CD8-positive, alpha-beta memory T cell (primary cell): Measurements from ENCODE around the gene ZGLP1. TPM values are rescaled to one million over a fixed set of nuclear protein-coding genes. Genes with fewer than 3 reads are reported as not detected.
A peak's percentile ranks its signal among the peaks of the same experiment; 100 is the strongest.

Source experiments
- CTCF ChIA-PET: fragments of 350-600 bp; sonication (Branson Sonifier 250); formaldehyde crosslinking; loops from one replicate; lab custom pipeline; 2021; ENCODE audit warnings: antibody characterized with exemption; lab: Charles Lee
- POLR2A ChIA-PET: fragments of 350-600 bp; sonication (Branson Sonifier 250); formaldehyde crosslinking; loops from one replicate; lab custom pipeline; 2021; ENCODE audit warnings: antibody characterized with exemption; lab: Charles Lee
- DNase-seq, 5 donors: peaks; one replicate each; pipeline versions ENCODE4 v3.0.0 to v3.0.0-alpha.2; 2020 to 2022; ENCODE audit warnings: mixed read lengths in 1 of 5
- H3K27ac ChIP-seq: one replicate; pipeline ENCODE4 v1.7.0; 2013; ENCODE audit warnings: low read depth, mild to moderate bottlenecking, low read length, moderate library complexity
- H3K27me3 ChIP-seq: 2 replicates; pipeline ENCODE4 v1.7.0; 2013; ENCODE audit warnings: low read length, mild to moderate bottlenecking; ENCODE audit not compliant: insufficient read depth, poor library complexity, severe bottlenecking
- H3K36me3 ChIP-seq: 2 replicates; pipeline ENCODE4 v1.7.0; 2013; ENCODE audit warnings: mild to moderate bottlenecking, low read length, moderate library complexity; ENCODE audit not compliant: insufficient read depth
- H3K4me1 ChIP-seq: 2 replicates; pipeline ENCODE4 v1.7.0; 2013; ENCODE audit warnings: mild to moderate bottlenecking, low read length, moderate library complexity; ENCODE audit not compliant: insufficient read depth
- H3K4me3 ChIP-seq: 2 replicates; pipeline ENCODE4 v1.7.0; 2013; ENCODE audit warnings: mild to moderate bottlenecking, low read length
- H3K9me3 ChIP-seq: 2 replicates; pipeline ENCODE4 v1.7.0; 2013; ENCODE audit warnings: mild to moderate bottlenecking, low read length
- H3K27ac Mint-ChIP-seq, 8 donors: one replicate each; pipeline ENCODE4 v1.8.0; 2020 to 2021; ENCODE audit warnings: mixed read lengths in 8 of 8, mild to moderate bottlenecking in 6 of 8, inconsistent platforms in 3 of 8, moderate library complexity in 3 of 8
- H3K27me3 Mint-ChIP-seq, 2 donors: one replicate each; pipeline ENCODE4 v1.8.0; 2020 to 2021; ENCODE audit warnings: mixed read lengths in 2 of 2, mild to moderate bottlenecking in 1 of 2, moderate library complexity in 1 of 2
- H3K36me3 Mint-ChIP-seq, 3 donors: one replicate each; pipeline ENCODE4 v1.8.0; 2020 to 2021; ENCODE audit warnings: mixed read lengths in 3 of 3, inconsistent platforms in 1 of 3, mild to moderate bottlenecking in 1 of 3
- H3K4me1 Mint-ChIP-seq, 3 donors: one replicate each; pipeline ENCODE4 v1.8.0; 2020 to 2021; ENCODE audit warnings: mixed read lengths in 3 of 3, inconsistent platforms in 1 of 3, mild to moderate bottlenecking in 1 of 3
- H3K4me3 Mint-ChIP-seq, 7 donors: one replicate each; pipeline ENCODE4 v1.8.0; 2020 to 2021; ENCODE audit warnings: mixed read lengths in 7 of 7, mild to moderate bottlenecking in 6 of 7, moderate library complexity in 4 of 7, inconsistent platforms in 2 of 7
- H3K9me3 Mint-ChIP-seq, 5 donors: one replicate each; pipeline ENCODE4 v1.8.0; 2020 to 2022; ENCODE audit warnings: mixed read lengths in 5 of 5, mild to moderate bottlenecking in 3 of 5, moderate library complexity in 2 of 5, inconsistent platforms in 1 of 5
- polyA plus RNA-seq: library from polyadenylated mRNA; unstranded; fragments of 300-500 nt; fragmentation: Illumina TruSeq; gene quantifications from one replicate; pipeline ENCODE4 v1.2.3, GENCODE V29; 2021
- total RNA-seq, 2 experiments: library from RNA; stranded (reverse); gene quantifications; one replicate each; pipeline ENCODE4 v1.2.3, GENCODE V29; 2021

Gene ZGLP1
- total and polyA plus RNA-seq, 3 experiments from 2014 or later: 0.56 to 7.3 (median 5.6) TPM

DNA sequence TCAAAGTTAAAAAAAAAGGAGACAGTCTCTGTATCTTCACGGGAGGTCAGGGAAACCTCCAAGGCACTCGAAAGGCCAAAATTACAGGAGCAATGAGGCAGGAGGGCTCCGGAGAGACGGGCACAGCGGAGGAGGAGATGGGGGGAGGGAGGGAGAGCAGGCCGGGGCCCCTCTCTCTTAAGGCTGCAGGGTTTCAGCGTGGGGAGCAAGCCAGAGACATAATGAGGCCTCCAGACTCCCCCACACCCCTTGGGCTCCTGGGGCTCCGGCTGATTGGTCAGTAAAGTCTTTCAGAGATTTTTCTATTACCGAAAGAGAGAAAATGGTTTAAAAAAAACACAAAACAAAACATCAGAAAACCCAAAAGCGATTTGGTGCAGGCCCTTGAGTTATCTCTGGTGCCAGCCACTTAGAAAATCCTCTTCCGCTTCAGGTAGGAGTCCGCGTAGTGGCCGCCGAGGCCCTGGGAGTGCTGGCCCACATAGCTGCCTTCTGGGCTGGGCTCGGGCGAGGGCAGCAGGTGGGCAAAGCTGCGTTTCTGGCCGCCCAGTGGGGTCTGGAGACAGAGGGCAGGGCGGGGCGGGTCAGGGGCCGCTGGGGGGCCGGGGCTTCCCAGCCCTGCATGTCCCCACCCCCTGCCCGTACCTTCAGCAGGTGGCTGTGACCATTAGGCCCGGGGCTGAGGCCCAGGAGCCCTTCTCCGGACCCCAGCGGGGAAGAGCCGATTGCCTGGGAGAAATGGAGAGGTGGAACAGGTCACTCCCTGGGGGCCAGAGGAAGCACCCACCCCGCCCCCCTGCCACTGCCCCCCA, 7.6 kb upstream of the ZGLP1 start:
- CTCF ChIA-PET: interaction anchor here (0.6 to 1.8 kb wide), 3 partner anchors 8 to 58 kb away, joined by 3 to 4 read pairs (median 3); partner anchors contain the start of gene RAVER1
- Mint-ChIP-seq H3K27ac (peak overlapping the region in 1 of 8 donors; percentile 17), H3K4me3 (peak overlapping the region in 3 of 7 donors; percentile 37 to 70 (median 43)), H3K27me3 (no peaks in the 10 kb centered on the region), H3K36me3 (peaks cover 4 to 53% (median 4%) of the 10 kb centered on the region in 3 donors), H3K9me3 (no peaks in the 10 kb centered on the region), H3K4me1 (peaks cover 14 to 20% (median 19%) of the 10 kb centered on the region in 3 donors)
- Histone ChIP-seq H3K27ac (no peak overlapping the region), H3K9me3 (no peaks in the 10 kb centered on the region), H3K4me3 (no peak overlapping the region), H3K4me1 (peaks cover 4% of the 10 kb centered on the region), H3K27me3 (no peaks in the 10 kb centered on the region), H3K36me3 (peaks cover 24% of the 10 kb centered on the region)
- POLR2A ChIA-PET: no interaction called here
- no peak for DNase-seq

DNA sequence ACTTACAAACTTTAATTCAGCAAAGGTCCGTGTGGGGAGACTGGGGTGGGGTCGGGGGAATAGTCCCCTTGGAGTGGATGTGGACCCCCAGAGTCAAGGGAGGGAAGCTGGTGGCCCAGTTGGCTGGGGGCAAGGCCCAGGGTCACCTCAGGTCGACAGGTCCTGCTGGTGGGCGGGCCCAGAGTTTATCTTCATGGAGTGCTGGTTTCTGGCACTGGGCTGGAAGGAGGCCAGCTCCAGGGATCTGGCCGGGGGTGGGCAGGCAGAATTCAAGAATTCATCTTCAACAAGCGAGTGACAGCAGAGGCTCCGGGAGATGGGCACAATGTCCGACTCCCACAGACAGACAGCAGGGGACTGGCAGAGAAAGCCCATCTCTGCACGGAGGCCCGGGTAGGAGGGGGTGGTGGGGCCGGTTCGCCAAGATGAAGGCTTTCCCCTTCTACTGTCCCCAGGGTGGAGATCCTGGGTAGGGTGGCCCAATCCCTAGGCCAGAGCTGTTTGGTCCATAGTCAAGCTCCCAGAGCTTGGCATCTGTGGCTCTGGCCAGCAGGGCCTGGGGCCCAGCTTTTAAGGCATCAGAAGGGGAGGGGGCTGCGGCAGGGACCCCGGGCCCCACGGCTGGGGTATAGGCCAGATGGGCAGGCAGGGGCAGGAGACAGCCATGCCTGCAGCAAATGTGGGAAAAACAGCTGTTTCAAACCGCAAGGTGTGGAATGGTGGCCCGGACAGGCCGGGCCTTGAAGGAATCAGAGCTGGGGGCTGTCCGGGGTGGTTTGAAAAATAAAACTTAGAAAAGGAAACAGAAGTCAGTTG, 6.8 kb upstream of the ZGLP1 start:
- Mint-ChIP-seq H3K4me1 (peaks cover 12 to 20% (median 19%) of the 10 kb centered on the region in 3 donors), H3K4me3 (peak overlapping the region; percentile 43 to 94 (median 87)), H3K9me3 (no peaks in the 10 kb centered on the region), H3K27me3 (no peaks in the 10 kb centered on the region), H3K27ac (peak overlapping the region; percentile 47 to 95 (median 88)), H3K36me3 (peaks cover 0 to 45% (median 0%) of the 10 kb centered on the region in 3 donors)
- CTCF ChIA-PET: interaction anchor here (0.6 to 1.8 kb wide), 3 partner anchors 9 to 204 kb away, joined by 3 to 4 read pairs (median 3); no protein-coding TSS in a partner anchor
- H3K27me3 ChIP-seq: no peaks in the 10 kb centered on the region
- peaks cover 16% of the 10 kb centered on the region for H3K36me3 ChIP-seq
- H3K9me3 ChIP-seq: no peaks in the 10 kb centered on the region
- peaks cover 4% of the 10 kb centered on the region for H3K4me1 ChIP-seq
- peak overlapping the region; percentile 74 for H3K4me3 ChIP-seq
- peak overlapping the region; percentile 27 for H3K27ac ChIP-seq
- POLR2A ChIA-PET: no interaction called here
- no peak for DNase-seq

DNA sequence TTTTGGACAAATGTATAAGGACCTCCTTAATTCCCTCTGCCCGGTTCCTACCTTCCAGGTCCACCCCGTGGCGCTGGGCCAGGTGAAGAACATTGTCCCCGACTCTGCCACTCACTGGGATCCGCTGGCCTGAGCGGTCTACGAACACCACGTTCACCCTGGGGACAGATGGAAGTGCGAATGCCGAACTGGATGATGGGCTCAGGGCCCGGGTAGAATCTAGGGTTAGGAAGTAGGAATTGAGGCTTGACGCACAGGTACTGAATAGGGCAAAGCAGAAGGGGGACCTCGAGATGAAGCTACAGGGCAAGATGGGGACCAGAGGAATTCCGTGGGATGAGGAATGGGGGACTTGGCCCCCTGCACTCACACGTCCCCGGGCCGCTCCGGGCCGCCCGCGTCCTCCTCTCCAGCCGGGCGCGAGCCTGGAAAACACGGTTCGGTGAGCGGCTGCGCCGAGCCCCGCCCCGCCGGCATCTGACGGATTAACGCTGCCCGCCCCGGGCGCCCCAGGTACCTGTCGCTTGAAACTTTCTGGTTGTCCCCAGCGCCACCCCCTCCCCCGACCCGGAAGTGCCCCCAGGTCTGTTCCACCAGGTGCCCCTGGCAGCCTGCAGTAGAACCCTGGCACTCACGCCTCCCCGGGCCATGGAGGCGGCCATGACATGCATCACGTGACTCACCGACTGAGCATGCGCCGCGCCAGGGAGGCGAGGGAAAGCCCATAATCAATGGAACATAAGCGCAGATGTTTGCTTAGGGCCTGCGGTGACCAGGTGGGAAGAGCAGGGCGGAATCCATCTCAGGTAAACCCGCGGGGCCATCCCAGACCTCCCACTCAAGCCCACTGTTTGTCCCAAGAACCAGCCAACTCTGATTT, 6.0 kb upstream of the ZGLP1 start, which contains the start of gene FDX2:
Gene FDX2 (minus strand): TSS at position 681 of the 880 bp plus-strand sequence. CDS start 19 bp downstream, at position 662.
- ChIA-PET CTCF (no interaction called here), POLR2A (no interaction called here)
- Mint-ChIP-seq H3K4me3 (peak within 1 kb of the TSS; percentile 43 to 94 (median 87)), H3K27me3 (no peaks in the 10 kb centered on the region), H3K4me1 (peaks cover 12 to 20% (median 19%) of the 10 kb centered on the region in 3 donors), H3K9me3 (no peaks in the 10 kb centered on the region), H3K27ac (peak within 1 kb of the TSS; percentile 47 to 95 (median 88)), H3K36me3 (peaks cover 0 to 46% (median 0%) of the 10 kb centered on the region in 3 donors)
- H3K36me3 ChIP-seq: peaks cover 16% of the 10 kb centered on the region
- peak; percentile 81 to 93 (median 90) for DNase-seq
- H3K4me1 ChIP-seq: peaks cover 4% of the 10 kb centered on the region
- no peaks in the 10 kb centered on the region for H3K27me3 ChIP-seq
- H3K9me3 ChIP-seq: no peaks in the 10 kb centered on the region
- H3K4me3 ChIP-seq: peak within 1 kb of the TSS; percentile 74
- peak within 1 kb of the TSS; percentile 33 for H3K27ac ChIP-seq

DNA sequence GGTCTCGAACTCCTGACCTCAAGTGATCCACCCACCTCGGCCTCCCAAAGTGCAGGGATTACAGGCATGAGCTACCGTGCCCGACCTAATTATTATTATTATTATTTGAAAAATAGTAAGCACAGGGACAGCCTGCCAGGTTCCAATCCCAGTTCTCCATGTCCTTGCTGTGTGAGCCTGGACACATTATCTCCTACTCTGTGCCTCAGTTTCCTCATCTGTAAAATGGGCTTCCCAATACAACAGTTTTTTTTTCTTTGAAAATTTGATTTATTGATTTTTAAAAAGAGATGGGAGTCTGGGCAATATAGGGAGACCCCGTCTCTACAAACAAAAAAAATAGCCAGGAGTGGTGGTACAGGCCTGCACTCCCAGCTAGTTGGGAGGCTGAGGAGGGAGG, 3.3 kb downstream of the ZGLP1 start:
- POLR2A ChIA-PET: no interaction called here
- no peak overlapping the region for H3K4me3 Mint-ChIP-seq
- H3K27ac Mint-ChIP-seq: no peak overlapping the region
- H3K27me3 Mint-ChIP-seq: peaks cover 0 to 3% of the 10 kb centered on the region in 2 donors
- Histone ChIP-seq H3K36me3 (no peaks in the 10 kb centered on the region), H3K4me1 (no peaks in the 10 kb centered on the region), H3K27ac (no peak overlapping the region), H3K9me3 (no peaks in the 10 kb centered on the region), H3K27me3 (no peaks in the 10 kb centered on the region), H3K4me3 (no peak overlapping the region)
- CTCF ChIA-PET: interaction anchor here (0.9 kb wide), 1 partner anchor 187 kb away, joined by 3 read pairs; no protein-coding TSS in a partner anchor
- DNase-seq: no peak
- H3K4me1 Mint-ChIP-seq: no peaks in the 10 kb centered on the region
- no peaks in the 10 kb centered on the region for H3K9me3 Mint-ChIP-seq
- H3K36me3 Mint-ChIP-seq: peaks cover 0 to 14% (median 0%) of the 10 kb centered on the region in 3 donors

DNA sequence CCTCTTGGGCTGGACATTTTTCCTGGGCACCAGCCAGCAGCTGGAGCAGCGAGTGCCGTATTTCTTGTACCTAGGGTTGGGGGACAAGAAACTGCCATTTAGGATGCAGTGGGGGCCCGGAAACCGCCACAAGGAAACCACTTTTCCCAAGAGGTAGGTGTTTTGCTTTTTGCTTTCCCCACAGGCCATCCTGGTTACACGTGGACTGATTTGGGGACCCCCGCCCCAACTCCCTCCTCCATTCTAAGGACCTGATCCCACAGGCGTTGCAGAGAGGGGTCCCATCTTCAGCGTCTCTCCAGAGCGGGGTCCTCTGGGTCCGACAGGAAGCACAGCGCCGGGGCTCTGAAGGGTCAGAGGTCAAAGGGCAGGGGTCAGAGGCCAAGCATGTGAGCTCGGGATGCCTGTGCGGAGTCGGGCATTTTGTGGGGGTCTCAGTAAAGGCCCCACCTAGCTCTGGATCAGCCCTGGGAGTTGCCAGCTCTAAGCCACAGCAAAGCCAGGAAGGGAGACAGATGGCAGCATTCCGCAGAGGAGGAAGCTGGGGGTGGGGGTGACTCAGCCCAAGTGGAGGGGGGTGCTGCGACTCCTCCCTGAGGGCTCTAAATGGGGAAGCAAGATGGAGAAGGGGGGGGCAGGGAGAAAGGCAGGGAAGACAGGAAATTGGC, 4.3 kb downstream of the ZGLP1 start:
- H3K27me3 Mint-ChIP-seq: peaks cover 0 to 3% of the 10 kb centered on the region in 2 donors
- no peak overlapping the region for H3K4me3 Mint-ChIP-seq
- POLR2A ChIA-PET: no interaction called here
- no peaks in the 10 kb centered on the region for H3K4me1 ChIP-seq
- H3K27ac ChIP-seq: peak overlapping the region; percentile 47
- H3K27ac Mint-ChIP-seq: no peak overlapping the region
- no peaks in the 10 kb centered on the region for H3K9me3 Mint-ChIP-seq
- no peak for DNase-seq
- H3K4me3 ChIP-seq: no peak overlapping the region
- no peaks in the 10 kb centered on the region for H3K9me3 ChIP-seq
- H3K27me3 ChIP-seq: no peaks in the 10 kb centered on the region
- CTCF ChIA-PET: no interaction called here
- no peaks in the 10 kb centered on the region for H3K4me1 Mint-ChIP-seq
- peaks cover 0 to 10% (median 0%) of the 10 kb centered on the region in 3 donors for H3K36me3 Mint-ChIP-seq
- no peaks in the 10 kb centered on the region for H3K36me3 ChIP-seq

DNA sequence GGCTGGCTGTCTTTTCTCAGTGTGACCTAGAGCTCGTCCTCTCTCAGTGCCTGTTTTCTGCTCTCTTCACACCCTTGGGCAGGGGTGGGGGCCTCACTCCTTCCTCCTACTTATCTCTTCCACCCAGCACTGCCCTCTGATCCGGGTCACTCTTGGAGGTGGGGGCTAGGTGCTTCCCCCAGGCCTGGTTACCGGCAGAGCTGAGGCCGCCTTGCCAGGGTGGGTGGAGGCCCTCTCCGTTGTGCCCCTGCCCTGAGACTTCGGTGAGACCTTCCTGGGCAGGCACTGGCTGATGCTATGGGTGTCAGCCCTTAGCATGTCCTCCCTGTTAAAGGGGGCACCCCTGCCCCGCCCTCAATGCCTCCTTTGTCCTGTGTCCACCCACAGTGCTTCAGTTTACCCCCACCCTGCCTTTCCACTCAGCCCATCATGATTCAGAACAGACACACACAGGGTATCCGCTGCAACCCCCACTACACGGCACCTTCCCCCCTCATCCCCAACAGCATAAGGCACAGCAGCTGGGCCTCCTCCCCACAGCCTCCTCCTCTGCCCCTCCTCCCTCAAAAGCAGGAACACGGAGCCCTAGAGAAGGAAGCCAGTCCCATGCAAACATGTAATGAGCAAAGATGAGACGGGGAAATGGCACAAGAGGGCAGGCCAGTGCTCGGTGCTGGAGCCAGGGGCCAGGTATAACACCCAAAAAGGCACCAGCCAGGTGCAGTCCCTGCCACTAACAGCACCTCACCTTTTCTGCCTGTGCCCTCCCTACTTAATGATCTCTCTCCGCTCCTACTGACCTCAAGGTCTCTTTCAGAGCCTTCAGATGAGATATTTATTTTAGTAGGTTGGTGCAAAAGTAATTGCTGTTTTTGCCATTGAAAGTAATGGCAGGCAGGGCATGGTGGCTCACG, 9.8 kb downstream of the ZGLP1 start:
- POLR2A ChIA-PET: no interaction called here
- H3K4me3 ChIP-seq: no peak overlapping the region
- Mint-ChIP-seq H3K4me3 (no peak overlapping the region), H3K4me1 (peaks cover 7 to 12% (median 9%) of the 10 kb centered on the region in 3 donors), H3K9me3 (no peaks in the 10 kb centered on the region), H3K36me3 (peaks cover 0 to 4% (median 0%) of the 10 kb centered on the region in 3 donors), H3K27me3 (peaks cover 3 to 8% of the 10 kb centered on the region in 2 donors), H3K27ac (peak overlapping the region in 1 of 8 donors; percentile 47)
- CTCF ChIA-PET: interaction anchor here (1.4 kb wide), 1 partner anchor 29 kb away, joined by 5 read pairs; the partner anchor contains the start of gene ICAM1
- peak overlapping the region; percentile 57 for H3K27ac ChIP-seq
- H3K36me3 ChIP-seq: no peaks in the 10 kb centered on the region
- no peak for DNase-seq
- H3K4me1 ChIP-seq: peaks cover 12% of the 10 kb centered on the region
- H3K9me3 ChIP-seq: no peaks in the 10 kb centered on the region
- H3K27me3 ChIP-seq: peaks cover 5% of the 10 kb centered on the region
